Smooth muscle cell (in vitro differentiated cells): ENCODE results near the gene KCNQ1. TPM values are rescaled to one million over a fixed set of nuclear protein-coding genes. Genes with fewer than 3 reads are reported as not detected.

Experiments used
- DNase-seq: peaks from one replicate; lab custom pipeline; 2025; ENCODE audit not compliant: unreplicated experiment; lab: John Stamatoyannopoulos, UW
- H2AFZ ChIP-seq: fragments of 200-600 bp; sonication (generic); 2 replicates; pipeline ENCODE4 v1.6.0; 2016; ENCODE audit warnings: antibody characterized with exemption, low read depth, mild to moderate bottlenecking
- H3F3A ChIP-seq: fragments of 200-600 bp; sonication (generic); 2 replicates; pipeline ENCODE4 v1.6.0; 2017; ENCODE audit warnings: antibody characterized with exemption, low read depth
- H3K27ac ChIP-seq: fragments of 200-600 bp; sonication (generic); 2 replicates; pipeline ENCODE4 v1.5.1; 2016; ENCODE audit warnings: low read depth, mild to moderate bottlenecking
- H3K27me3 ChIP-seq: fragments of 200-600 bp; sonication (generic); 2 replicates; pipeline ENCODE4 v1.6.1; 2016; ENCODE audit warnings: low read depth, mild to moderate bottlenecking
- H3K36me3 ChIP-seq: fragments of 200-600 bp; sonication (generic); 2 replicates; pipeline ENCODE4 v1.5.1; 2016; ENCODE audit warnings: low read depth
- H3K4me1 ChIP-seq: fragments of 200-600 bp; sonication (generic); 2 replicates; pipeline ENCODE4 v1.5.1; 2016; ENCODE audit warnings: low read depth
- H3K4me2 ChIP-seq: fragments of 200-600 bp; sonication (generic); 2 replicates; pipeline ENCODE4 v1.6.0; 2016; ENCODE audit warnings: mild to moderate bottlenecking
- H3K4me3 ChIP-seq: fragments of 200-600 bp; sonication (generic); 2 replicates; pipeline ENCODE4 v1.5.1; 2016; ENCODE audit warnings: mild to moderate bottlenecking
- H3K79me2 ChIP-seq: fragments of 200-600 bp; sonication (generic); 2 replicates; pipeline ENCODE4 v1.6.0; 2016; ENCODE audit warnings: low read depth, mild to moderate bottlenecking
- H3K9ac ChIP-seq: fragments of 200-600 bp; sonication (generic); 2 replicates; pipeline ENCODE4 v1.6.0; 2016; ENCODE audit warnings: low read depth
- H3K9me3 ChIP-seq: fragments of 200-600 bp; sonication (generic); replicated peaks from 2 replicates; pipeline ENCODE4 v1.5.1; 2016; ENCODE audit warnings: low read depth
- H4K20me1 ChIP-seq: fragments of 200-600 bp; sonication (generic); 2 replicates; pipeline ENCODE4 v1.6.0; 2016; ENCODE audit warnings: low read depth
- CTCF ChIP-seq: fragments of 200-600 bp; sonication (generic); IDR thresholded peaks from 2 replicates; pipeline ENCODE4 v1.5.1; 2017; ENCODE audit warnings: borderline replicate concordance, mild to moderate bottlenecking, antibody characterized with exemption; ENCODE audit not compliant: insufficient read depth, poor library complexity, severe bottlenecking
- WGBS: methylation state at CpG from one replicate; pipeline ENCODE4 v1.1.7; 2016; ENCODE audit warnings: low lambda C conversion rate; 5-methylcytosine and 5-hydroxymethylcytosine counted together
- polyA plus RNA-seq: library from polyadenylated mRNA; unstranded; fragments of >200 nt; fragmentation: Nextera tagmentation; extraction: Ambion mirVana; gene quantifications from 2 replicates; pipeline ENCODE4 v1.2.1, GENCODE V29; 2016
- total RNA-seq: library from RNA; depleted of rRNA; stranded (reverse); fragments of >200 nt; gene quantifications from 2 replicates; pipeline ENCODE4 v1.2.3, GENCODE V29; 2014

The KCNQ1 gene
- total and polyA plus RNA-seq, 2 experiments from 2014 or later = 1.3 to 2.3 TPM

GRCh38 chr11:2835751-2836150 is 390.9 kb downstream of the KCNQ1 start:
- H3K79me2 ChIP-seq = no peaks in the 10 kb centered on the region
- H4K20me1 ChIP-seq = no peaks in the 10 kb centered on the region
- peak overlapping the region; percentile 3 for H3K27ac ChIP-seq
- H2AFZ ChIP-seq = no peak overlapping the region
- no peaks in the 10 kb centered on the region for H3K9me3 ChIP-seq
- no peak overlapping the region for H3K4me3 ChIP-seq
- no peak for DNase-seq
- no peaks in the 10 kb centered on the region for H3K36me3 ChIP-seq
- WGBS = 85% methylated on average over 17 of the region's 17 CpGs
- H3K27me3 ChIP-seq = no peaks in the 10 kb centered on the region
- no peak overlapping the region for H3K4me2 ChIP-seq
- H3K9ac ChIP-seq = no peak overlapping the region
- peaks cover 18% of the 10 kb centered on the region for H3K4me1 ChIP-seq
- H3F3A ChIP-seq = no peaks in the 10 kb centered on the region
- TF ChIP-seq CTCF = no peak

- Histone ChIP-seq H3K27ac (no peak overlapping the region), H4K20me1 (no peaks in the 10 kb centered on the region), H3K9ac (no peak overlapping the region), H3F3A (no peaks in the 10 kb centered on the region), H3K79me2 (no peaks in the 10 kb centered on the region), H2AFZ (no peak overlapping the region), H3K4me3 (no peak overlapping the region), H3K4me1 (peaks cover 18% of the 10 kb centered on the region), H3K36me3 (no peaks in the 10 kb centered on the region), H3K4me2 (peak overlapping the region; percentile 71), H3K9me3 (no peaks in the 10 kb centered on the region), H3K27me3 (no peaks in the 10 kb centered on the region)
- 77% methylated on average over 23 of the region's 23 CpGs for WGBS
- TF ChIP-seq CTCF = no peak
- no peak for DNase-seq
Observed at GRCh38 chr11:2836315-2837095, 391.7 kb downstream of the KCNQ1 start.

- H3F3A ChIP-seq = no peaks in the 10 kb centered on the region
- peaks cover 18% of the 10 kb centered on the region for H3K4me1 ChIP-seq
- H3K36me3 ChIP-seq = no peaks in the 10 kb centered on the region
- peak; percentile 15 for TF ChIP-seq CTCF
- no peaks in the 10 kb centered on the region for H3K79me2 ChIP-seq
- no peaks in the 10 kb centered on the region for H4K20me1 ChIP-seq
- H3K27me3 ChIP-seq = no peaks in the 10 kb centered on the region
- WGBS = 27% methylated on average over 14 of the region's 20 CpGs
- H3K4me3 ChIP-seq = peak overlapping the region; percentile 4
- no peak overlapping the region for H3K9ac ChIP-seq
- no peaks in the 10 kb centered on the region for H3K9me3 ChIP-seq
- peak overlapping the region; percentile 71 for H3K4me2 ChIP-seq
- H3K27ac ChIP-seq = no peak overlapping the region
- DNase-seq = peak; percentile 72
- H2AFZ ChIP-seq = no peak overlapping the region
Observed at GRCh38 chr11:2837096-2837601, 392.3 kb downstream of the KCNQ1 start.
